ENCODE data around the gene DAZL.
A peak's percentile ranks its signal among the peaks of the same experiment; 100 is the strongest.
"Not testable (repeated sequence)": the region's sequence is repeated elsewhere in the genome, so short reads cannot be mapped to it uniquely, and the experiment has no call there.

The DAZL gene, protein sequence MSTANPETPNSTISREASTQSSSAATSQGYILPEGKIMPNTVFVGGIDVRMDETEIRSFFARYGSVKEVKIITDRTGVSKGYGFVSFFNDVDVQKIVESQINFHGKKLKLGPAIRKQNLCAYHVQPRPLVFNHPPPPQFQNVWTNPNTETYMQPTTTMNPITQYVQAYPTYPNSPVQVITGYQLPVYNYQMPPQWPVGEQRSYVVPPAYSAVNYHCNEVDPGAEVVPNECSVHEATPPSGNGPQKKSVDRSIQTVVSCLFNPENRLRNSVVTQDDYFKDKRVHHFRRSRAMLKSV

GRCh38 chr3:16604887-16605602 lies at the start of gene DAZL:
DAZL (minus strand) TSS chr3:16605423; CDS start chr3:16605205, 218 bp downstream.
- no peak for DNase-seq

GRCh38 chr3:16654976-16655375 lies 49.8 kb upstream of the DAZL start:
- DNase-seq, result no peak

DNA sequence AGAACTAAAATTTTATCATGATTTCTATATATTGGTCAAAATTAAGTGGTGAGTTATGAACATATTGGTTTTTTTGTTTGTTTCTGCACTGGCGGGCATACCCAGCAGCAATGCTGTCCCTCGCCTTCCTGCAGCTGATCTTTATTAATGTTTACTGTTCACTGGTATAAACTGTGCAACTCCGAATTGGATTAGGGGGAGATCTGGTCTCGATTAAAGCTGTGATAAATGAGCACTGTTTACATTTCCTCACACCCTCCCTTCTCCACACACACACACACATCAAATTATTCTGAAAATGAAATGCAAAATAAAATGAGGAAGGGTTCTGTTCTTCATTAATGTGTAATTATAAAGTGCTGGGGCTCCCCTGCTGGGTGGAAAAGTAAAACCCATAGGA lies 48.5 kb upstream of the DAZL start:
- DNase-seq, result no peak

DNA sequence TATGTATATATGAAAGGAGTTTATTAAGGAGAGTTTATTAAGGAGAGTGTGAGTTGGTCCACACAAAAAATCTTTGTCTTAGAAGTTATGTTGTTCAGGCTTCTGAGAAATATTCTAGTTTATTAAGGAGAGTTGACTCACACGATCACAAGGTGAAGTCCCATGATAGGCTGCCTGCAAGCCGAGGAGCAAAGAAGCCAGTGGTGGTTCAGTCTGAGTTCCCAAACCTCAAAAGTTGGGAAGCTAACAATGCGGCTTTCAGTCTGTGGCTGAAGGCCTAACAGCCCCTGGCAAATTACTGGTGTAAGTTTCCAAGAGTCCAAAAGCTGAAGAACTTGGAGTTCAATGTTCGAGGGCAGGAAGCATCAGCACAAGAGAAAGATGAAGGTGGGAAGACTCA lies 42.4 kb upstream of the DAZL start:
- DNase-seq, result no peak

- DNase-seq, result no peak
Observed at GRCh38 chr3:16639806-16640205, 34.6 kb upstream of the DAZL start.

DNA sequence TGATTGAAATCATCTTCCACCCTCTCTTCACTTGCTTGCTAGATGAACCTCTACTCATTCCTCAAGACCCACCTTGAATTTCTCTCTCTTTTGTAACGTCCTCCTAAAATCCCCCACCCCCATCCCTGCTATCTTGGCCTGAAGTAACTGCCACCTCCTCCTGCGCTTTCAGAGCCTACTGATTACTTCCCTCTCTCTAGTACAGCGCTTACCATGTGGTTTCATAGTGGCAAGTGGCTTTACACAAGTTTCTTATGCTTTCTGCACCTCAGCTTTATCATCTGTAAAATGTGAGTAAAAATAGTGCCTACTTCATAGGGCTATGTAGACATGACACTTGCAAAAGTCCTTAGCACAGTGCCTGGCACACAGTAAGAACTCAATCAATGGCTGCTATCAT lies 28.7 kb upstream of the DAZL start:
- DNase-seq, result no peak

GRCh38 chr3:16632395-16632794 lies 27.2 kb upstream of the DAZL start:
- DNase-seq, result no peak

DNA sequence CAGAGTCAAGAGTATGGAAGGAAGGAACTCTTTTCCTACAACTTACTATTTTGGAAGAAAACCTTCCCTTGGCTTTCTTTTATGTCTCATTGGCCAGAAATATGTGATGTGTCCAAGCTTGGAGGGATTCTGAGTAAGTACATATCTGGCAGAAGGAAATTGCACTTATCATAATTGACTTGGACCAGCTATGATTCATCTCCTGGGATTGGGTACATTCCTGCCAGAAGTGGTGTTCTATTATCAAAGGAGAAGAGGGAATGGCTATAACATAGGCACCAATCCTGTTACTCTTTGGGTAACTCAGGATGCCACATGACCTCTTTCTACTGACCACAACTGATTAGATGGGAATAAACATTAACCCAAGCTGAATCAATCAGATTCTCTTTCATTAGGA lies 13.5 kb upstream of the DAZL start:
- DNase-seq, result no peak

DNA sequence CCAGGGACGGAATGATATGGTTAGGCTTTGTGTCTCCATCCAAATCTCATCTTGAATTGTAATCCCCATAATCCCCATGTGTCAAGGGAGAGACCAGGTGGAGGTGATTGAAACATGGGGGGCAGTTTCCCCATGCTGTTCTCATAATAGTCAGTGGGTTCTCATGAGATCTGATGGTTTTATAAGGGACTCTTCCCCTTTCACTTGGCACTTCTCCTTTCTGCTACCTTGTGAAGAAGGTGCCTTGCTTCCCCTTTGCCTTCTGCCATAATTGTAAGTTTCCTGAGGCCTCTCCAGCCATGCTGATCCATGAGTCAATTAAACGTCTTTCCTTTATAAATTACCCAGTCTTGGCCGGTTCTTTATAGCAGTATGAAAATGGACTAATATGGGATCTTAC lies 11.9 kb upstream of the DAZL start:
- not testable (repeated sequence) for DNase-seq

DNA sequence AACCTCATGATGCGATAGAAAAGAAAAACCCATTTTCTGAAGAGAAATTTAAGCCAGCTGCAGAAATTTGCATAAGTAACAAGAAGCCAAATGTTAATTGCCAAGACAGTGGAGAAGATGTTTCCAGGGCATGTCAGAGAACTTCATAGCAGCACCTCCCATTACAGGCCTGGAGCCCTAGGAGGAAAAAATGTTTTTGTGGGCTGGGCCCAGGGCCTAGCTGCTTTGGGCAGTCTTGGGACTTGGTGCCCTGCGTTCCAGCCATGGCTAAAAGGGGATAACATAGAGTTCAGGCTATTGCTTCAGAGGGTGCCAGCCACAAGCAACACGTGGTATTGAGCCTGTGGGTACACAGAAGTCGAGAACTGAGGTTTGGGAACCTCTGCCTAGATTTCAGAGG lies 10.9 kb upstream of the DAZL start:
- DNase-seq, result no peak

DNA sequence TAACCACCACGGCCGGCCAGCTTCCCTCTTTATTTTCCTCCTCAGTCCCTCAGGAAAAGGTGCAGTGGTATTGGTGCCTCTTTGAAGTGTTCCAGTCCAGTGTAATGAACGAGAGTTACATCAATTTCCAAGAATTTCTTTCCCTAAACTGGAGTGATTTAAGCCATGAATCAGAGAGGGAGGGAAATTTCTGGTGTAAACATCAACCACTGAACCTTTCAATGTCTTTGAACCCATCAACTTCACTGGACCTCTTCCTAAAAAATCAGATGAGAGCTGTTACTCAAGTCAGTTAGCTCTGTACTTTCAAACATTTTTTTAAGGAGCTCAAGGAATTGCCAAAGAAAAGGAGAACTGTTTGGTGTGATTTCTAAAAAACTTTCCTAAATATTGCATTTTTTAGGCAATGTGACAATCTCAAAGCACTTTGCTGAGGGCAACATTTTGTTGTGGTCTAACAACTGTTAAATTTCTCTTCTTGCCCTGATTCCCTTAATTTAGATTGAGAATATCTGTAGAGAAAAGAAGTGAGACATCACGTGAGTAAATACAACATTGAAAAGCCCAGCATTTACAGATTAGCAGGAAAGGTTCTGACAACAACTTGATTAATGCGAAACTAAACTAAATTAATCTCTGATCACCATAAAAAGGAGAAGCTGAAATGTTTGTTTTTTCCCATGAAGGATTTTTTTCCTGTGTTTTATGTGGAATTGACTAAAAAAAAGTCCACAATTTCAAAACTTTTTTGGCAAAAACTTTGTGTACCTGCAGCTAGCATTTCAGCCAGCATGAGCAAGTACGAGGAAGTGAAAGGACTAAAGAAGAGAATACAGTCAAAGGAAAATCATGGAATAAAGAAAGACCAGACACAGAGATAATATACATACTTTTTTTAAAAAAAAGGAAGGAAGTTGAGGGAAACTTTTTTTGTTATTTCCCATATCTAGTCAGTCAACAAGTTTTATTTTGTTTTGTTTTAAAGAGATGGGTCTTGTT lies 9.1 kb upstream of the DAZL start:
- DNase-seq, result no peak

- DNase-seq, result no peak
Observed at GRCh38 chr3:16609927-16610580, 4.8 kb upstream of the DAZL start.

GRCh38 chr3:16608816-16609215 lies 3.6 kb upstream of the DAZL start:
- DNase-seq, result no peak

- DNase-seq, result no peak
Observed at GRCh38 chr3:16607718-16608117, 2.5 kb upstream of the DAZL start.

DNA sequence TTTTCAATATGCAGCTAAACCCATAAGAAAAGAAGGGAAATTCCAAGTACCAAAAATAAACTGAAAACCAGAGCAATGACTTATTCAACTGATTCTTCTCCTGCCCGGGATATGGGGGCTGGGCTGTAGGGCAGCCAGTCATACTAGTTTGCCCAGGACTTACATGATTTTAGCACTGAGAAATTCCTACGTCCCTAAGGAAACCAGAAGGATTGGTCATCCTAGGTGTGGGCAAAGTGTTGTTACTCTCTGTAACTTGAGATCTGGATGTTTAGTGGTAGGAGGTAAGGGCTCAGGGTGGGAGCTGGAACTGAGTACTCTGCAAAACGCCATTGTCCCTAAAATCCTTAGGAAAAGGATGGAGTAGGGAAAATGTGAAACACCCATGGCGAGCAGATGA lies 1.2 kb upstream of the DAZL start:
- DNase-seq, result no peak

DNA sequence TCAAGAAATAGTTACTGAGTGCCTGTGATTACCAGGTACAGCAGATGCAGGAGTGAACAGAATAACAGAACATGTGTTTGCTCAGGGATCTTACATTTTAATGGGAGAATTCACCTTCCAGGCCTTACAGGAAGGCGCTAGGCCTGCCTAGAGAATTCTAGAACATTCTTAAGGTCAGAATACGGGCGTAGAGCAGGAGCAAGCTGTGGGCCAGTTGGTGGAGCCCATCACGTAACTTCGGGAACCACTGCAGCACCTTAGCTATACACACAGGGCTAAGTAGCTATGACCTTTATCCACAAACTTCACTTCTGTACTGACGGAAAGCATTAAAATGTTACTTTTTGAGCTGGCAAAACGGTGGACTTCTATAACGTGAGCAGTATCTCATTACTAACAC lies 743 bp upstream of the DAZL start:
- no peak for DNase-seq

DNA sequence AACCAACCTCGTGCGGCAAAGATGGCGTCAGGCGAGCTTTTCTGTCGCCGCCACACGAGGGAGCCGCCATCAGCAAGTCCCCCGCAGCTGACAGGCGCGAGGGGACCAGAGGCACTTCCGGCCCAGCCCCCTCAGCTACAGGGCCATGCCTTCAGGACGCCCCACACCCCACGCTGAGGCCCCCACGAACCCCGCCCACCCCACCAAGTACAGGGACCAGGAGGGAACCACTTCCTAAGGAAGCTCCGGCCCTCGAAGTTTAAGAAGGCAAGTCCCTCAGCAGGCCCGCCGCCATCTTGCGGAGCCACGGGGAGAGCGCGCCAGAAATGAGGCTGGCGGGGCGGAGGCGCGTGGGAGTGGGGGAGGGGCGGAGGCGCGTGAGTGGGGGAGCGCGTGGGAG lies 790 bp downstream of the DAZL start:
- DNase-seq, result no peak

GRCh38 chr3:16601537-16602005 lies 3.7 kb downstream of the DAZL start:
- DNase-seq, result no peak

DNA sequence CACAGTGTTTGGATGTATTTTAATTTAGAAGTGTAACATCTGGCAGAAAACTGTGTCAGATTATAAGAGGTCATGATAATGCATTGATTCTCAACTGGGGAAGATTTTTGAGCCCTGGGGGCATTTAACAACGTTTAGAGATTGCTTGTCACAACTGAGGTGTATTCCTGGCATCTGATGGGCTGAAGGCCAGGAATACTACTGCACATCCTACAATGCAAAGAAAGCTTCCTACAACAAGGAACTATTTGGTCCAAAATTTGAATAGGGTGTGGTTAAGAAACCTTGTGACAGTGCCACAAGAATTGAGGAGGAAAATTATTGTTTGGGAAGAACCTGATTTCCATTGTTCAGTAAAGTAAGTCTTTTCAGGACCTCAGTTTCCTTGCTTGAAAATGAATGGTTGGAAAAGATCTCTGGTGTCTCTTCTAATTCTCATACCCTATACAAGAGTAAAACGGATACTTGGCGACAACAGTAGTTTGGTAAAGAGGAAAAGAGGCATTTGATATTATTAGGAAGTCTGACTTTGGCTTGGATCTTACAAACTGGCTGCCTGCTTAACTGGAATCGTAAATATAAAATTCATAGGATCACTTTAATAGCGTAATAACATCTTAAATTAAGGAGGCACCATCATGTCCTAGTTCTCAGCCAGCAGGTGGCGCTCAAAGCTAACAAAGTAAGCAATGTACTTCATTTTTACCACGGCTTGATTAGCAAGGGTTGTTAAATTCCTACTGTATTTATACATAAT lies 4.3 kb downstream of the DAZL start:
- DNase-seq, result peak; percentile 50 to 75

GRCh38 chr3:16599694-16600093 lies 5.5 kb downstream of the DAZL start:
- no peak for DNase-seq

- no peak for DNase-seq
Observed at GRCh38 chr3:16596352-16597032, 8.7 kb downstream of the DAZL start.
